Activated CD4-positive, alpha-beta T cell treated with anti-CD3 and anti-CD28 coated beads, Interleukin-2, amount 10 ng/mL, durations not matched to agents 7 days and 5 days (primary cell): ENCODE data around the gene R3HDM2. TPM values are rescaled to one million over a fixed set of nuclear protein-coding genes. Genes with fewer than 3 reads are reported as not detected.
A peak's percentile ranks its signal among the peaks of the same experiment; 100 is the strongest.

ENCODE experiments used
- CTCF ChIA-PET: fragments of 350-600 bp; sonication (Branson Sonifier 250); formaldehyde crosslinking; loops from one replicate; lab custom pipeline; 2021; ENCODE audit warnings: antibody characterized with exemption; lab: Charles Lee
- POLR2A ChIA-PET: fragments of 350-600 bp; sonication (Branson Sonifier 250); formaldehyde crosslinking; loops from one replicate; lab custom pipeline; 2021; ENCODE audit warnings: antibody characterized with exemption; lab: Charles Lee
- DNase-seq: peaks from one replicate; pipeline ENCODE4 v3.0.0-alpha.2; 2020
- H3K27ac Mint-ChIP-seq: one replicate; pipeline ENCODE4 v1.8.0; 2021; ENCODE audit warnings: mild to moderate bottlenecking, moderate library complexity, mixed read lengths
- H3K27me3 Mint-ChIP-seq: one replicate; pipeline ENCODE4 v1.8.0; 2021; ENCODE audit warnings: mixed read lengths
- H3K36me3 Mint-ChIP-seq: one replicate; pipeline ENCODE4 v1.8.0; 2021; ENCODE audit warnings: low read depth, mixed read lengths
- H3K4me1 Mint-ChIP-seq: one replicate; pipeline ENCODE4 v1.8.0; 2021; ENCODE audit warnings: mixed read lengths
- H3K4me3 Mint-ChIP-seq: one replicate; pipeline ENCODE4 v1.8.0; 2021; ENCODE audit warnings: mild to moderate bottlenecking, moderate library complexity, mixed read lengths
- H3K9me3 Mint-ChIP-seq: one replicate; pipeline ENCODE4 v1.8.0; 2021; ENCODE audit warnings: mixed read lengths
- total RNA-seq, 2 experiments: library from RNA; stranded (reverse); gene quantifications; one replicate each; pipeline ENCODE4 v1.2.3, GENCODE V29; 2021

Gene R3HDM2
- total RNA-seq, 2 experiments from 2014 or later = 71.6 to 74.5 TPM

- Mint-ChIP-seq H3K36me3 (no peaks in the 10 kb centered on the region), H3K4me1 (peaks cover 36% of the 10 kb centered on the region), H3K4me3 (no peak overlapping the region), H3K9me3 (no peaks in the 10 kb centered on the region), H3K27ac (no peak overlapping the region), H3K27me3 (peaks cover 41% of the 10 kb centered on the region)
- ChIA-PET POLR2A (interaction anchor here (0.5 to 1.2 kb wide), 2 partner anchors 28 to 30 kb away, joined by 5 to 14 read pairs; no protein-coding TSS in a partner anchor), CTCF (interaction anchor here (0.6 to 5.9 kb wide), 21 partner anchors 8 to 940 kb away, joined by 3 to 142 read pairs (median 4); partner anchors contain the start of gene SHMT2)
- peak; percentile 85 for DNase-seq
Measured at GRCh38 chr12:57213058-57213715, 217.7 kb downstream of the R3HDM2 start.

GRCh38 chr12:57212701-57213057 lies 218.2 kb downstream of the R3HDM2 start:
- Mint-ChIP-seq H3K4me1 (peaks cover 35% of the 10 kb centered on the region), H3K9me3 (no peaks in the 10 kb centered on the region)
- POLR2A ChIA-PET = no interaction called here

GRCh38 chr12:57211791-57212700 lies 218.8 kb downstream of the R3HDM2 start:
- ChIA-PET POLR2A (no interaction called here), CTCF (interaction anchor here (1.0 to 5.9 kb wide), 6 partner anchors 10 to 61 kb away, joined by 3 to 142 read pairs (median 7); a partner anchor contains a TSS)
- Mint-ChIP-seq H3K4me3 (no peak overlapping the region), H3K36me3 (no peaks in the 10 kb centered on the region), H3K27me3 (peaks cover 30% of the 10 kb centered on the region), H3K27ac (no peak overlapping the region), H3K9me3 (no peaks in the 10 kb centered on the region), H3K4me1 (peaks cover 30% of the 10 kb centered on the region)
- no peak for DNase-seq

More at GRCh38 chr12:57212701-57213057, 218.2 kb downstream of the R3HDM2 start:
- CTCF ChIA-PET = interaction anchor here (0.6 to 5.9 kb wide), 14 partner anchors 9 to 939 kb away, joined by 3 to 142 read pairs (median 4); partner anchors contain the start of gene SHMT2
- no peak for DNase-seq
- peaks cover 36% of the 10 kb centered on the region for H3K27me3 Mint-ChIP-seq
- H3K27ac Mint-ChIP-seq = no peak overlapping the region
- H3K36me3 Mint-ChIP-seq = no peaks in the 10 kb centered on the region
- H3K4me3 Mint-ChIP-seq = no peak overlapping the region

- POLR2A ChIA-PET = no interaction called here
- Mint-ChIP-seq H3K4me3 (no peak overlapping the region), H3K4me1 (peaks cover 29% of the 10 kb centered on the region), H3K27me3 (peaks cover 29% of the 10 kb centered on the region), H3K27ac (no peak overlapping the region), H3K9me3 (no peaks in the 10 kb centered on the region), H3K36me3 (no peaks in the 10 kb centered on the region)
- CTCF ChIA-PET = interaction anchor here (0.6 to 5.9 kb wide), 2 partner anchors 25 to 29 kb away, joined by 3 to 142 read pairs; a partner anchor contains a TSS
- DNase-seq = no peak
Measured at GRCh38 chr12:57210926-57211692, 219.7 kb downstream of the R3HDM2 start.

GRCh38 chr12:57210461-57210860 lies 220.4 kb downstream of the R3HDM2 start:
- POLR2A ChIA-PET = no interaction called here
- Mint-ChIP-seq H3K4me3 (no peak overlapping the region), H3K36me3 (no peaks in the 10 kb centered on the region), H3K4me1 (peaks cover 23% of the 10 kb centered on the region), H3K27me3 (peaks cover 22% of the 10 kb centered on the region), H3K9me3 (no peaks in the 10 kb centered on the region), H3K27ac (no peak overlapping the region)
- DNase-seq = no peak
- CTCF ChIA-PET = interaction anchor here (0.6 to 5.9 kb wide), 2 partner anchors 24 to 30 kb away, joined by 3 to 142 read pairs; a partner anchor contains a TSS

GRCh38 chr12:57209916-57210315 lies 220.9 kb downstream of the R3HDM2 start:
- Mint-ChIP-seq H3K36me3 (no peaks in the 10 kb centered on the region), H3K27ac (no peak overlapping the region), H3K4me3 (no peak overlapping the region), H3K27me3 (peaks cover 17% of the 10 kb centered on the region), H3K4me1 (peaks cover 17% of the 10 kb centered on the region), H3K9me3 (no peaks in the 10 kb centered on the region)
- ChIA-PET CTCF (interaction anchor here (0.6 kb wide), 1 partner anchor 27 kb away, joined by 3 read pairs; no protein-coding TSS in a partner anchor), POLR2A (no interaction called here)
- no peak for DNase-seq

GRCh38 chr12:57208631-57209282 lies 222.1 kb downstream of the R3HDM2 start:
- Mint-ChIP-seq H3K36me3 (no peaks in the 10 kb centered on the region), H3K27ac (no peak overlapping the region), H3K9me3 (no peaks in the 10 kb centered on the region), H3K4me1 (peaks cover 7% of the 10 kb centered on the region), H3K27me3 (peaks cover 5% of the 10 kb centered on the region), H3K4me3 (no peak overlapping the region)
- POLR2A ChIA-PET = no interaction called here
- no peak for DNase-seq
- CTCF ChIA-PET = interaction anchor here (1.2 to 1.9 kb wide), 2 partner anchors 31 to 34 kb away, joined by 4 to 8 read pairs; no protein-coding TSS in a partner anchor

- Mint-ChIP-seq H3K27ac (no peak overlapping the region), H3K4me1 (peaks cover 1% of the 10 kb centered on the region), H3K27me3 (no peaks in the 10 kb centered on the region), H3K9me3 (no peaks in the 10 kb centered on the region), H3K4me3 (no peak overlapping the region), H3K36me3 (no peaks in the 10 kb centered on the region)
- ChIA-PET CTCF (interaction anchor here (0.6 to 1.9 kb wide), 4 partner anchors 32 to 1281 kb away, joined by 3 to 8 read pairs (median 4); no protein-coding TSS in a partner anchor), POLR2A (no interaction called here)
- no peak for DNase-seq
Measured at GRCh38 chr12:57207731-57208630, 222.9 kb downstream of the R3HDM2 start.

GRCh38 chr12:57205931-57206330 lies 224.9 kb downstream of the R3HDM2 start:
- no peaks in the 10 kb centered on the region for H3K27me3 Mint-ChIP-seq
- no peak overlapping the region for H3K27ac Mint-ChIP-seq
- ChIA-PET POLR2A (no interaction called here), CTCF (interaction anchor here (1.1 kb wide), 1 partner anchor 19 kb away, joined by 3 read pairs; no protein-coding TSS in a partner anchor)
- DNase-seq = no peak
- no peak overlapping the region for H3K4me3 Mint-ChIP-seq
- no peaks in the 10 kb centered on the region for H3K36me3 Mint-ChIP-seq
- H3K4me1 Mint-ChIP-seq = no peaks in the 10 kb centered on the region
- H3K9me3 Mint-ChIP-seq = no peaks in the 10 kb centered on the region

GRCh38 chr12:57205186-57205585 lies 225.7 kb downstream of the R3HDM2 start:
- Mint-ChIP-seq H3K4me3 (no peak overlapping the region), H3K4me1 (no peaks in the 10 kb centered on the region), H3K27ac (no peak overlapping the region), H3K27me3 (no peaks in the 10 kb centered on the region), H3K9me3 (no peaks in the 10 kb centered on the region), H3K36me3 (no peaks in the 10 kb centered on the region)
- POLR2A ChIA-PET = no interaction called here
- CTCF ChIA-PET = no interaction called here
- DNase-seq = no peak

GRCh38 chr12:57204454-57204853 lies 226.4 kb downstream of the R3HDM2 start:
- Mint-ChIP-seq H3K36me3 (no peaks in the 10 kb centered on the region), H3K27ac (no peak overlapping the region), H3K27me3 (no peaks in the 10 kb centered on the region), H3K4me3 (no peak overlapping the region), H3K9me3 (no peaks in the 10 kb centered on the region), H3K4me1 (no peaks in the 10 kb centered on the region)
- no peak for DNase-seq
- ChIA-PET POLR2A (no interaction called here), CTCF (no interaction called here)
